ENCODE measurements around the gene AOX1.

- TF ChIP-seq CTCF (IDR thresholded peaks at IDR 0.05) (no peak), EP300 (IDR thresholded peaks at IDR 0.05) (no peak), POLR2A (IDR thresholded peaks at IDR 0.05) (no peak)
Measured at GRCh38 chr2:200662727-200663126, 76.9 kb downstream of the AOX1 start.
